K562 (cell line): ENCODE results near the gene MRPS35. TPM values are rescaled to one million over a fixed set of nuclear protein-coding genes. Genes with fewer than 3 reads are reported as not detected.

Experiments
- ATAC-seq: fragments of 200-7000 bp; cut with Tn5 transposase; 3 replicates; pipeline ENCODE4 v1.9.1; 2020; ENCODE audit warnings: moderate library complexity
- BruUV-seq: library from RNA; stranded (reverse); fragments of 400-500 nt; replicated peaks from 2 replicates; lab custom pipeline; 2021; lab: Mats Ljungman, UMichigan
- CTCF ChIA-PET: fragments of 300-600 bp; formaldehyde crosslinking; extraction: SDS; loops from one replicate; lab custom pipeline; 2021; ENCODE audit warnings: low intra/inter-chr PET ratio; lab: Yijun Ruan, JAX
- POLR2A ChIA-PET: fragments of 300-600, 350-650 bp; sonication (Branson Sonifier 250); formaldehyde crosslinking; extraction: SDS; loops from one replicate; lab custom pipeline; 2021; ENCODE audit warnings: antibody characterized with exemption, inconsistent platforms; lab: Yijun Ruan, JAX
- DNase-seq, 4 experiments: peaks; one replicate each; pipeline versions ENCODE4 v3.0.0 to v3.0.0-alpha.2; 2011 to 2018; ENCODE audit warnings: low spot score in 3 of 4, mixed read lengths in 3 of 4; ENCODE audit errors: extremely low read depth in 1 of 4
- FAIRE-seq: peaks from 2 replicates; lab custom pipeline; 2011; peaks lifted over from hg19 to GRCh38; lab: Jason Lieb, UNC
- H2AFZ ChIP-seq: 2 replicates; pipeline ENCODE4 v1.6.0; 2011; ENCODE audit warnings: low read depth, low read length, control low read depth, inconsistent platforms
- H3K27ac ChIP-seq: fragments of 200-600 bp; 3 replicates; pipeline ENCODE4 v1.8.0; 2011; ENCODE audit warnings: low read depth, mild to moderate bottlenecking, control low read depth, inconsistent platforms, low read length, moderate library complexity, mixed read lengths; ENCODE audit errors: extremely low read depth
- H3K27me3 ChIP-seq, 2 experiments: fragments of 300-600 bp in 1 of 2; 2 replicates in 1 of 2; 3 replicates in 1 of 2; pipeline versions ENCODE4 v1.6.0 to v1.8.0; 2011; ENCODE audit warnings: inconsistent platforms in 2 of 2, low read length in 2 of 2, mild to moderate bottlenecking in 1 of 2, mixed read lengths in 1 of 2, moderate library complexity in 1 of 2; ENCODE audit not compliant: control insufficient read depth in 2 of 2, insufficient read depth in 2 of 2
- H3K36me3 ChIP-seq: fragments of 300-600 bp; 3 replicates; pipeline ENCODE4 v1.8.0; 2011; ENCODE audit warnings: mild to moderate bottlenecking, low read length, inconsistent platforms; ENCODE audit not compliant: control insufficient read depth, insufficient read depth
- H3K4me1 ChIP-seq, 2 experiments: fragments of 200-600 bp in 1 of 2; replicated peaks in 1 of 2; 2 replicates in 1 of 2; 3 replicates in 1 of 2; pipeline versions ENCODE4 v1.5.1 to v1.8.0; 2011; ENCODE audit warnings: inconsistent platforms in 2 of 2, low read length in 2 of 2, mild to moderate bottlenecking in 1 of 2, mixed read lengths in 1 of 2, moderate library complexity in 1 of 2; ENCODE audit not compliant: control insufficient read depth in 2 of 2, insufficient read depth in 2 of 2
- H3K4me2 ChIP-seq: 2 replicates; pipeline ENCODE4 v1.6.1; 2011; ENCODE audit warnings: low read length, control low read depth, inconsistent platforms, mixed read lengths; ENCODE audit not compliant: insufficient read depth
- H3K4me3 ChIP-seq: fragments of 200-600 bp; sonication (generic), shearing (Covaris generic); 2 replicates; pipeline ENCODE4 v1.5.1; 2016; ENCODE audit warnings: control low read depth, inconsistent platforms
- H3K79me2 ChIP-seq: fragments of 200-600 bp; 3 replicates; pipeline ENCODE4 v1.8.0; 2011; ENCODE audit warnings: low read length, inconsistent platforms; ENCODE audit not compliant: control insufficient read depth, insufficient read depth
- H3K9ac ChIP-seq, 2 experiments: 2 replicates each; pipeline versions ENCODE4 v1.6.0 to v1.6.1; 2011; ENCODE audit warnings: low read depth in 2 of 2, low read length in 2 of 2, control low read depth in 1 of 2, inconsistent platforms in 1 of 2, mild to moderate bottlenecking in 1 of 2, mixed read lengths in 1 of 2; ENCODE audit not compliant: insufficient read depth in 1 of 2
- H3K9me1 ChIP-seq: one replicate; pipeline ENCODE4 v1.6.0; 2011; ENCODE audit warnings: inconsistent platforms, mild to moderate bottlenecking, low read length, moderate library complexity; ENCODE audit not compliant: control insufficient read depth, insufficient read depth
- H3K9me3 ChIP-seq: replicated peaks from 2 replicates; pipeline ENCODE4 v1.5.1; 2011; ENCODE audit warnings: low read depth, low read length, inconsistent platforms; ENCODE audit not compliant: control insufficient read depth, insufficient read depth
- H4K20me1 ChIP-seq: replicated peaks from 2 replicates; pipeline ENCODE4 v1.6.1; 2011; ENCODE audit warnings: low read length, inconsistent platforms, mixed read lengths; ENCODE audit not compliant: control insufficient read depth, insufficient read depth
- ARID3A ChIP-seq: IDR thresholded peaks from 2 replicates; pipeline ENCODE4 v1.6.1; 2012; ENCODE audit warnings: low read depth, low read length, improper control_type of control experiment, borderline replicate concordance
- CTBP1 ChIP-seq: fragments of 450-650 bp; IDR thresholded peaks from 2 replicates; pipeline ENCODE4 v1.6.1; 2016; ENCODE audit warnings: borderline replicate concordance
- CUX1 ChIP-seq: fragments of 200-800 bp; sonication (Bioruptor generic); IDR thresholded peaks from 2 replicates; pipeline ENCODE4 v1.6.1; 2016; ENCODE audit warnings: missing genetic modification characterization, missing compliant biosample characterization
- MECOM ChIP-seq: fragments of 250-450 bp; sonication (Bioruptor Pico); IDR thresholded peaks from 2 replicates; pipeline ENCODE4 v1.8.0; 2022; ENCODE audit warnings: inconsistent platforms
- POLR2A ChIP-seq: fragments of 450-650 bp; conservative IDR thresholded peaks from 2 replicates; pipeline ENCODE4 v1.6.1; 2016
- POLR3A ChIP-seq: IDR thresholded peaks from 2 replicates; pipeline ENCODE4 v1.6.1; 2011; ENCODE audit warnings: borderline replicate concordance, mild to moderate bottlenecking, moderate library complexity; ENCODE audit not compliant: insufficient read length, insufficient read depth; ENCODE audit errors: extremely low read depth
- PTBP1 ChIP-seq: fragments of 200-400 bp; formaldehyde crosslinking; IDR thresholded peaks from 2 replicates; pipeline ENCODE4 v1.6.1; 2017; ENCODE audit warnings: low read depth, low read length
- RBM22 ChIP-seq: fragments of 200-400 bp; formaldehyde crosslinking; IDR thresholded peaks from 2 replicates; pipeline ENCODE4 v1.6.1; 2018; ENCODE audit warnings: low read length, low read depth; ENCODE audit not compliant: poor library complexity, severe bottlenecking
- SMAD4 ChIP-seq: fragments of 250-450 bp; sonication (Bioruptor Pico); conservative IDR thresholded peaks from 2 replicates; pipeline ENCODE4 v1.8.0; 2021; ENCODE audit warnings: inconsistent platforms, mild to moderate bottlenecking, moderate library complexity
- ZBTB8A ChIP-seq: fragments of 450-650 bp; IDR thresholded peaks from 2 replicates; pipeline ENCODE4 v1.6.1; 2018; ENCODE audit warnings: mild to moderate bottlenecking, moderate library complexity; ENCODE audit not compliant: partially characterized antibody
- ZNF551 ChIP-seq: fragments of 250-450 bp; sonication (Bioruptor Pico); IDR thresholded peaks from 2 replicates; pipeline ENCODE4 v1.5.0; 2021; ENCODE audit warnings: mild to moderate bottlenecking, moderate library complexity
- ZNF75A ChIP-seq: fragments of 450-650 bp; formaldehyde crosslinking; IDR thresholded peaks from 2 replicates; pipeline ENCODE4 v1.4.0; 2020; ENCODE audit warnings: mild to moderate bottlenecking
- WGBS: fragments of 100-300 bp; shearing (Covaris generic); methylation state at CpG from one replicate; pipeline ENCODE4 v1.1.6; 2016; ENCODE audit warnings: low coverage, mixed read lengths; ENCODE audit not compliant: insufficient coverage; ENCODE audit errors: missing lambda C conversion rate; 5-methylcytosine and 5-hydroxymethylcytosine counted together
- in situ Hi-C: fragments of 300-500 bp; cut with MboI; formaldehyde crosslinking; loops from 4 replicates; pipeline ENCODE4 v1.15.0; 2018; ENCODE audit warnings: inconsistent platforms, mixed read lengths
- intact Hi-C: fragments of 100-400 bp; cut with micrococcal nuclease; formaldehyde crosslinking; loops from 2 replicates; pipeline ENCODE4 v1.14.2; 2022
- polyA plus RNA-seq, 8 experiments: library from polyadenylated mRNA; depleted of rRNA in 4 of 8; stranded (reverse) in 5 of 8; unstranded in 3 of 8; fragments of >200 nt; fragmentation: Nextera tagmentation in 2 of 8; fragmentation: Illumina TruSeq in 1 of 8; extraction: Ambion mirVana in 2 of 8; extraction: Trizol in 1 of 8; gene quantifications; 2 replicates each; pipeline versions ENCODE4 v1.2.1 to v1.2.3, GENCODE V29; 2011 to 2014; ENCODE audit warnings: inconsistent platforms in 1 of 8, missing spikeins in 1 of 8
- total RNA-seq, 7 experiments: library from RNA; depleted of rRNA in 6 of 7; stranded (reverse); fragments of >200 nt in 6 of 7; fragmentation: Illumina TruSeq in 2 of 7; extraction: Trizol in 2 of 7; gene quantifications; 2 replicates each; pipeline versions ENCODE4 v1.2.1 to v1.2.3, GENCODE V29; 2011 to 2021; ENCODE audit warnings: low replicate concordance in 1 of 7

The MRPS35 gene
- total and polyA plus RNA-seq, 9 of the 15 experiments (the other 6 are each of a cell fraction or from before 2014, with no cell fraction given) = 79.0 to 183 (median 114) TPM

DNA sequence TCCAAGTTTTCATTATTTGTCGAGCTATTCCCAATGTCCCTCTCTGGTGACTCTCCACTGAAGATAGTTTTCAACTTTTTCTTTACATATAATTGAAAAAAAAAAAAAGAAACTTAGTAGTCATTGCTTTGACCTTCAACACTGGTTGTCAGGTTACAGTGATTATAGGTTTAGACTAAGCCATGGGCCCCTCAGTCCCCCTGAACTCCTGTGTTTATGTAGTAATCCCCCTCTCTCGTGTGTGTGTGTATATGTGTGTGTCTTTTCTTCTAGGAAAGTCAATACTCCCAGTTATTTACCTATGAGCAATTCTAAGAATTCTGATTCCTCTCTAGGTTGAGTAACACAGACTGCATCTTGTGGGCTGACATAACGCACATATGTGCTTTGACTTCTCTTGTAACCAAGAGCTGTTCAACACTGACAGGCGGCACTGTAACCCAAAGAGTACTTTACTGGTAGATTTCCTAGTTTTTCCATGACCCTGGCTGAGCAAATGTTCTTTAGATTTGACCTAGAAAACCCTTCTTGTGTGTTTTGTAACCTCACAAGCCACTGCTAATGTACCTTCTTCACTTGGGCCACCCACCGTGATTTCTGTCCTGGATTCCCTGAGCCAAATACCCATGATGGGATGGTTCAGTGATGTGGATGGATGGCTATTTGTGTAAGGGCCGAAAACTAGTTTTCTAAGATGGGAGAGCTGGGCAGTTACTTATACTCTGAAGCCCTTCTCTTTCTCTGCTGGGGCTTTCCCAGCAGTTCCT is 84.4 kb downstream of the MRPS35 start (continued):
- TF ChIP-seq CUX1 (CRISPR knock-in tag) (no peak), SMAD4 (CRISPR knock-in tag) (no peak), CTBP1 (no peak)
- TF ChIP-seq, all 486 proteins: peak for 0

DNA sequence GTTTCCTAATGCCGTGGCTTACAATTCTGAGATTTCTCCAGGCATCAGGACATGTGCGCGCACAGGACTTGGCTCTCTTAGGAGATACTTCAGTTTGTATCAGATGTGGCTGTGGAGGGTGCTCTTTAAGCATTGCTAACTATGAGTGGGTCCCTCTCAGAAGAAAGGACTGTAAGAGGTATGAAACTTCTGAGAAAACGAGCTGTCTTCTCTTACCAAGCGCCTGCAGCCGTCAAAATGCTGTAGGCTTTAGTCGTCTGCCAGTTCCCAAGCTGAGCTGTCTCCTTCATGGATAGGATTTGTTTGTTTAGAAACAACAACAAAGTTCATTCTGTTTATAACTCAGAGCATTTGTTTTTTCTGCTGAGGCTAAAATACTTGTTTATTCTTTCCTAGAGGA is 85.5 kb downstream of the MRPS35 start:
- Histone ChIP-seq H3K27me3 (no peaks in the 10 kb centered on the region), H3K9me1 (no peaks in the 10 kb centered on the region), H3K9me3 (no peaks in the 10 kb centered on the region), H3K9ac (no peak overlapping the region), H3K4me1 (no peaks in the 10 kb centered on the region), H3K36me3 (peaks cover 47% of the 10 kb centered on the region; the same call in 2 of the 3 replicates), H2AFZ (no peak overlapping the region), H3K4me3 (no peak overlapping the region), H3K27ac (no peak overlapping the region), H4K20me1 (no peaks in the 10 kb centered on the region), H3K4me2 (no peak overlapping the region), H3K79me2 (no peaks in the 10 kb centered on the region)
- DNase-seq = no peak
- intact Hi-C loops = no loop called here
- ChIA-PET POLR2A (interaction anchor here (1.6 kb wide), 1 partner anchor 9 kb away, joined by 4 read pairs; no protein-coding TSS in a partner anchor), CTCF (no interaction called here)
- in situ Hi-C loops = no loop called here
- BruUV-seq = no TSS peak
- no peak for FAIRE-seq
- ATAC-seq = no peak
- 80% methylated on average over 7 of the region's 7 CpGs for WGBS
- no peak for TF ChIP-seq MECOM (CRISPR knock-in tag)
- no peak for TF ChIP-seq RBM22
- TF ChIP-seq POLR3A = no peak
- no peak for TF ChIP-seq POLR2A
- no peak for TF ChIP-seq ZNF551 (CRISPR knock-in tag)
- TF ChIP-seq PTBP1 = no peak
- TF ChIP-seq ZBTB8A = no peak
- TF ChIP-seq ARID3A = no peak
- no peak for TF ChIP-seq ZNF75A (CRISPR knock-in tag)
